Stomach (tissue), 9 donors: ENCODE results near the gene CRYBG1. TPM values are rescaled to one million over a fixed set of nuclear protein-coding genes. Genes with fewer than 3 reads are reported as not detected.
"Not testable (repeated sequence)": the region's sequence is repeated elsewhere in the genome, so short reads cannot be mapped to it uniquely, and the experiment has no call there.

Experiments
- DNase-seq, 2 donors: peaks; one replicate each; pipeline versions ENCODE4 v3.0.0 to v3.0.0-alpha.2; 2013 to 2019
- H3K27ac ChIP-seq, 5 donors: fragments of 200-600 bp in 4 of 5; sonication (generic) in 4 of 5; one replicate each; pipeline ENCODE4 v1.5.1; 2013 to 2019; ENCODE audit warnings: mild to moderate bottlenecking in 1 of 5, moderate library complexity in 1 of 5
- H3K27me3 ChIP-seq, 3 donors: fragments of 200-600 bp; sonication (generic); one replicate each; pipeline ENCODE4 v1.5.1; 2017 to 2019; ENCODE audit warnings: mixed run types in 1 of 3
- H3K36me3 ChIP-seq, 4 donors: fragments of 200-600 bp; sonication (generic); 1 replicate in 3 of 4; 2 replicates in 1 of 4; pipeline ENCODE4 v1.5.1; 2016 to 2019
- H3K4me1 ChIP-seq, 4 donors: fragments of 200-600 bp; sonication (generic); one replicate each; pipeline ENCODE4 v1.5.1; 2016 to 2019
- H3K4me3 ChIP-seq, 4 donors: fragments of 200-600 bp; sonication (generic) in 3 of 4; one replicate each; pipeline ENCODE4 v1.5.1; 2016 to 2019; ENCODE audit warnings: mild to moderate bottlenecking in 1 of 4
- H3K9me3 ChIP-seq, 4 donors: fragments of 200-600 bp; sonication (generic); one replicate each; pipeline ENCODE4 v1.5.1; 2016 to 2019
- CTCF ChIP-seq, 7 experiments: fragments of 450-650 bp in 4 of 7; fragments of 200-600 bp in 3 of 7; sonication (generic) in 3 of 7; IDR thresholded peaks; one replicate each; pipeline ENCODE4 v1.5.1; 2016 to 2019; ENCODE audit warnings: antibody characterized with exemption in 7 of 7, control low read depth in 2 of 7, mild to moderate bottlenecking in 1 of 7
- EP300 ChIP-seq: sonication (generic); formaldehyde crosslinking; IDR thresholded peaks from one replicate; pipeline ENCODE4 v1.6.1; 2017; ENCODE audit warnings: antibody characterized with exemption
- POLR2A ChIP-seq, 4 donors: fragments of 450-650 bp; IDR thresholded peaks; one replicate each; pipeline ENCODE4 v1.6.1; 2016; ENCODE audit warnings: antibody characterized with exemption in 4 of 4, control low read depth in 2 of 4, mild to moderate bottlenecking in 1 of 4, moderate library complexity in 1 of 4
- POLR2AphosphoS5 ChIP-seq, 3 donors: sonication (generic); formaldehyde crosslinking; IDR thresholded peaks; one replicate each; pipeline ENCODE4 v1.6.1; 2016; ENCODE audit warnings: antibody characterized with exemption in 3 of 3
- WGBS, 5 donors: extraction: QIAGEN DNeasy Blood & Tissue Kit in 3 of 5; methylation state at CpG; one replicate each; pipeline versions ENCODE4 v1.1.5 to v1.1.7; 2013 to 2018; 5-methylcytosine and 5-hydroxymethylcytosine counted together
- intact Hi-C: fragments of 100-400 bp; cut with DNase I; formaldehyde crosslinking; loops from one replicate; pipeline ENCODE4 v1.15.1; 2023; ENCODE audit warnings: low total_unique reads
- polyA plus RNA-seq, 3 donors: library from polyadenylated mRNA; stranded (reverse); fragments of 200-250 nt; gene quantifications; one replicate each; pipeline ENCODE4 v1.2.3, GENCODE V29; 2013
- total RNA-seq, 5 donors: library from RNA; depleted of rRNA; stranded (reverse); fragments of >200 nt; gene quantifications; one replicate each; pipeline versions ENCODE4 v1.1.0 to v1.2.3, GENCODE V29; 2014 to 2016
- donor health status: healthy with polysubstance abuse.
- donor health status: Bipolar disorder and iron deficiency.
- donor health status: healthy.

Gene CRYBG1
- total and polyA plus RNA-seq, 8 donors = 0.45 to 47.2 (median 9.9) TPM

DNA sequence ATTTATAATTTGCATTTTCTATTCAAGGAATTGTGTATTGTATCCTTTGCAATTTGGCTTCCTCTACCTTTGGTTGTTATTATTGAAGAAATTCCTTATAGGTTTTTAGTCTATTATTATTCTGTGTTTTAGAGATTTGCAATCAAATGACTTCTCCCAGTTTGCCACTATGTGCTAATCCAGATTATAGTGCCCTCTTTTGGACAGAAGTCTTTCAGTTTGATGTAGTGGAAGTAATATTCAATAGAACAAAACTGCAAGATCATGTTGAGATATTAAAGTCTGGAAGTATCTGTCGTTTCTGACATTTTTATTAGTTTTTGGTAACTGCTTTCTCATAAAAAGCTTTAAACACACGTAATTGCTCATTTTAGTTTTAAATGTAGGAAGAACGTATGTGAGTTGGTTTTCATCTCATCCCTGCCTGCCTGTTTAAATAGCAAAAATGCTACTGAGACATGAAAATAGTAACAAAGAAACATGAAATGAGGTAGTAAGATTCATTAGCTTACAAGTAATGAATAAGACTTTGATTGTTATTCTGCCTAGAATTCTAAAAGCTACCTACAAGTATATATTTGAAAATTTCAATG is 195.9 kb downstream of the CRYBG1 start:
- Histone ChIP-seq H3K27ac (no peak overlapping the region), H3K36me3 (peaks cover 0 to 59% (median 39%) of the 10 kb centered on the region in 4 donors), H3K27me3 (no peaks in the 10 kb centered on the region), H3K9me3 (no peaks in the 10 kb centered on the region), H3K4me3 (no peak overlapping the region), H3K4me1 (no peaks in the 10 kb centered on the region)
- 68 to 72% (median 70%) methylated on average over 3 of the region's 3 CpGs for WGBS, 5 donors
- intact Hi-C loops = no loop called here
- peak in 1 of 2 donors; percentile 41 for DNase-seq
- no peak for TF ChIP-seq EP300
- peak in 2 of 7 experiments; percentile 23 to 38 for TF ChIP-seq CTCF (IDR thresholded peaks at IDR 0.05)

DNA sequence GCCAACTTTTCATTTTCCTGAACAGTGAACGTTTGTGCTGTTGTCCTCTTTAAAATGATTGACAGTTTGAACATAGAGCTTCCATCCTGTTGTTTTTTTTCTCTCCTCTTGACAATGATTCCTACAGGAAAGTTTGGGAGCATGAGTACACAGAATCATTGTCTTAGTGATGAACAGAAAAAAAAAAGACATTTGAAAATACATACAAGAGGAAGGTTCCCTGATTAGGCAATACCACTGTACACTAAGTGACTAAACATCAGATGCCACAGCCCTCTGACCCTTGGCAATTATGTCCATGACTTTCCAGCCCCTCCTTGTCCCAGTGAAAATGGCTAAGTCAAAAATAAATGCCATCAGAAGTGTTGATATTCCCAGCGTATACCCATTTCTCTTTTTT is 197.3 kb downstream of the CRYBG1 start:
- no peaks in the 10 kb centered on the region for H3K27me3 ChIP-seq
- DNase-seq = no peak
- H3K36me3 ChIP-seq = peaks cover 0 to 69% (median 41%) of the 10 kb centered on the region in 4 donors
- no peaks in the 10 kb centered on the region for H3K4me1 ChIP-seq
- TF ChIP-seq POLR2AphosphoS5 (IDR thresholded peaks at IDR 0.05) (no peak), CTCF (IDR thresholded peaks at IDR 0.05) (no peak), EP300 (no peak), POLR2A (IDR thresholded peaks at IDR 0.05) (no peak)
- intact Hi-C loops = no loop called here
- WGBS, 5 donors = 40 to 70% (median 65%) methylated on average over 2 of the region's 2 CpGs
- no peak overlapping the region for H3K4me3 ChIP-seq
- H3K9me3 ChIP-seq = no peaks in the 10 kb centered on the region
- H3K27ac ChIP-seq = no peak overlapping the region

DNA sequence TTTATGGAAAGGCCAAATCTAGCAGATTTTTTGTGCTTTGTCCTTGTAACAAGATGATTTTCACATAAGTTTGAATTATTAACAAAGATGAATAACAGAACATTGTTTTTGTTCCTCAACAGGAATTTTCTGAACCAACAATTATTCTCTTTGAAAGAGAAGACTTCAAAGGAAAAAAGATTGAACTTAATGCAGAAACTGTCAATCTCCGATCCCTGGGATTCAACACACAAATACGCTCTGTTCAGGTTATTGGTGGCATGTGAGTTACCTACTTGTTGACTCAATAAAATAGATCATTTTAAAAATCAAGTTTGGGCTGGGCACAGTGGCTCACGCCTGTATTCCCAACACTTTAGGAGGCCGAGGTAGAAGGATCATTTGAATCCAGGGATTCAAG is 197.8 kb downstream of the CRYBG1 start:
- TF ChIP-seq POLR2A (IDR thresholded peaks at IDR 0.05) (no peak), EP300 (no peak), POLR2AphosphoS5 (IDR thresholded peaks at IDR 0.05) (no peak), CTCF (IDR thresholded peaks at IDR 0.05) (no peak)
- Histone ChIP-seq H3K27me3 (no peaks in the 10 kb centered on the region), H3K9me3 (no peaks in the 10 kb centered on the region), H3K27ac (no peak overlapping the region), H3K4me1 (no peaks in the 10 kb centered on the region), H3K4me3 (no peak overlapping the region), H3K36me3 (peaks cover 0 to 70% (median 39%) of the 10 kb centered on the region in 4 donors)
- no peak for DNase-seq
- intact Hi-C loops = no loop called here
- WGBS, 5 donors = 91 to 99% (median 96%) methylated on average over 4 of the region's 4 CpGs

- not testable (repeated sequence) for H3K27ac ChIP-seq, H3K4me3 ChIP-seq, H3K4me1 ChIP-seq, H3K9me3 ChIP-seq, H3K27me3 ChIP-seq, DNase-seq
- intact Hi-C loops = loop anchor here (5.0 kb wide), 1 partner anchor 112 kb away; no protein-coding TSS in a partner anchor
- H3K36me3 ChIP-seq = peaks cover 0 to 69% (median 33%) of the 10 kb centered on the region in 4 donors
- 92 to 97% (median 95%) methylated on average over 5 of the region's 5 CpGs for WGBS, 5 donors
These were observed 199.1 kb downstream of the CRYBG1 start for GRCh38 chr6:106559659-106560058.

GRCh38 chr6:106560996-106561685 is 200.6 kb downstream of the CRYBG1 start:
- TF ChIP-seq POLR2AphosphoS5 (IDR thresholded peaks at IDR 0.05) (no peak), POLR2A (IDR thresholded peaks at IDR 0.05) (no peak), CTCF (IDR thresholded peaks at IDR 0.05) (no peak), EP300 (no peak)
- peaks cover 0 to 63% (median 28%) of the 10 kb centered on the region in 4 donors for H3K36me3 ChIP-seq
- intact Hi-C loops = loop anchor here (5.0 kb wide), 1 partner anchor 114 kb away; no protein-coding TSS in a partner anchor
- no peaks in the 10 kb centered on the region for H3K27me3 ChIP-seq
- no peaks in the 10 kb centered on the region for H3K4me1 ChIP-seq
- 82 to 90% (median 88%) methylated on average over 7 of the region's 7 CpGs for WGBS, 5 donors
- no peak overlapping the region for H3K4me3 ChIP-seq
- H3K9me3 ChIP-seq = no peaks in the 10 kb centered on the region
- no peak overlapping the region for H3K27ac ChIP-seq
- DNase-seq = no peak
